Stimulated activated naive CD8-positive, alpha-beta T cell treated with anti-CD3 and anti-CD28 coated beads, Interleukin-15, Interleukin-2, amounts not matched to agents 100 U/mL and 50 U/mL, for 24 hours (primary cell): ENCODE results near the gene ATRNL1.

Experiments used
- ATAC-seq: fragments of 150-1000 bp; cut with Tn5 transposase; one replicate; pipeline ENCODE4 v1.10.0; 2021
- DNase-seq: peaks from one replicate; pipeline ENCODE4 v3.0.0; 2021

ATRNL1 gene

DNA sequence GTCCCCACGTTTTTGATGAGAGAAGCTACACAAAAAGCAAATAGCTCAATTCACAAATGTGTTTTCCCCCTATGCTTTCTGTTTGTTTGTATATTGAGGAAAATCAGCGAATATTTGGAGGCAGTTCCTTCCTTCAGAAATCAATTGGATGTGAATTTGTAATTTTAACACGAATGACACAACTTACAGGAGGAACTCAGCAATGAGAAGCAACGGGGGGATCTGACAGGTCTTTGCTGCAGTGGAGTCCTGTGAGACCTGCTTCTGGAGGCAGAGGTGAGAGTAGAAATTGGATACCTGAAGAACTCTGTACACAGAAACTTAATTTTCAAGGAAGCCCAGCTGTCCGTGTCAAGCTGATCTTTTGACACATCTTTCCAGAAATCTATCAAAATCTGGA is 809.4 kb downstream of the ATRNL1 start:
- DNase-seq (no peak), ATAC-seq (no peak)

DNA sequence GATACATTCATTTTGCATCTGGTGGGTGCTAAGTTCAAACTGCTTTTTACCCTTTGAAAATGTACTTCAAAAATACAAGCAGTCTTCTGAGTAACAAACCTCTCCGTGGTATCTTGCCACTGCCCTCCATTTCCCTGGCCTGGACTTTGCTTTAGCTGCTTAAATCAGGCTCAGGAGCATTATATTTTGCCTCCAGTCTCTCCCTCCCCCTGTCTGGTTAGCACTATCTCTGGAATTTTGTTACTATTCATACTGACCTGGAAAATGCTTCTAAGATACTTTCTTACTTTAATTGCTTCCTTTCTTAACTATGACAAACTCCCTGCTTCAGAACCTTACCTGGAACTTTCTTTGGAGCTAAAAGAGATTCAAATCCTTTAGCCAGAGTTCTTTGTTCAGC is 810.0 kb downstream of the ATRNL1 start:
- ATAC-seq (no peak), DNase-seq (no peak)

- DNase-seq (no peak), ATAC-seq (no peak)
Observed at GRCh38 chr10:115903845-115904244, 810.7 kb downstream of the ATRNL1 start.

GRCh38 chr10:115909037-115909436 is 815.9 kb downstream of the ATRNL1 start:
- ATAC-seq: no peak
- no peak for DNase-seq

GRCh38 chr10:115909962-115910731 is 817.0 kb downstream of the ATRNL1 start:
- DNase-seq (no peak), ATAC-seq (no peak)

GRCh38 chr10:115914475-115914874 is 821.3 kb downstream of the ATRNL1 start:
- ATAC-seq: no peak

GRCh38 chr10:115915429-115915828 is 822.3 kb downstream of the ATRNL1 start:
- DNase-seq (no peak), ATAC-seq (no peak)

More at GRCh38 chr10:115914475-115914874, 821.3 kb downstream of the ATRNL1 start:
- DNase-seq: no peak

DNA sequence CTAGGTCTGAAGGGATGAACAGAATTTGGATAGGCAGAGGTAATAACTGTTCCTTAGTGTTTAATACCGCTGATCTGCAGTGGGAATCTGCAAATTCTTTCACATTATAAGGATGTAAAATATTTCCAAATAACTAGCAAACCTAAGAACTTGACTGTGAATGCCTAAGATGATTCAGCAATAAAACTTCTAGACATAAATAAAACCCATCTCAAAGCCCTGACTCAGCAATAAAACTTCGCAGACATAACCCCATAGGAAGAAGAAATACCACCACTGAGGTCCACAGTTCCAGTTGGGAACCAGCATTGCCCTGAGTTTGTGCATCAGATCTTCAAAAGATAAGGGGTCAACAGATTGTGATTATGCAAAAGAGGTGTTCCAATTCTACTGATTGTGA is 825.6 kb downstream of the ATRNL1 start:
- DNase-seq (no peak), ATAC-seq (no peak)

GRCh38 chr10:115921795-115922194 is 828.6 kb downstream of the ATRNL1 start:
- ATAC-seq: no peak
- DNase-seq: no peak

- no peak for ATAC-seq
- DNase-seq: no peak
Observed at GRCh38 chr10:115931309-115931708, 838.1 kb downstream of the ATRNL1 start.

- DNase-seq: no peak
- ATAC-seq: no peak
Observed at GRCh38 chr10:115932099-115932498, 838.9 kb downstream of the ATRNL1 start.

DNA sequence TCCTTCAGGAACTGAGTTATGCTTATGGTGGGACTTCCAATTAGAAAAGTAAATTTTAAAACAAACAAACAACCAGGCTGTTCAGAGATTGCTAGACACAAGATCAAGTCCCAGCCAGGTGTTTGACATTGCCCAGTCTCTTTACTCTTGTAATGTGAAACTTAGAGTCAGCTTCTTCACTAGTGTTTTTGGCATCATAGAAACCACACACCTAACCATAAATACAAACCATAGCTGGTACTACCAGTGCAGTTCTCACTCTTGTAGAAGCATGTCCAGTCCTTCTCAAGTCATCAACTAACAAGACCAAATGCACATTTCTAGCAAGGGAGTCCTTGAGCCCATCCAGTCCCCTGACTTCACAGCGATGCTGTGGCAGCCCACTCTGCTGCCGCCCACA is 839.9 kb downstream of the ATRNL1 start:
- no peak for ATAC-seq

DNA sequence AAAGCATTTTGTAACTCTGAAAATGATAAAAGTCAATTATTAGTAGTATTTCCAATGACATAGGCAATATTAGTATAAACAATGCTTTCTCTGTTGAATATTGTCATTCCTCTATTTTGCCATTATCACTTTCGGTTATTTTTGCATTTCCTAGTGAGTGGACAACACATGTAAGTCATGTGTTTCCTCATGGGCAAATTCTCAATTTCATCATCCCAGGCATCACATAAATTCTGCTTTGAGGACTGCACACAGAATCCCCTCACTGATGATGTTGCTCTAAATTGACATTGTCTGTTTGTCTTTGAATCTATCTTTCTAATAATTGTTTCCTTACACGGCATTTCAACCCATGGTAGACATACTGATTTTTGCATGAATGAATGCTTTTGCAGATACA is 842.6 kb downstream of the ATRNL1 start:
- DNase-seq (no peak), ATAC-seq (no peak)

More for the DNA sequence above, 839.9 kb downstream of the ATRNL1 start:
- DNase-seq: no peak

DNA sequence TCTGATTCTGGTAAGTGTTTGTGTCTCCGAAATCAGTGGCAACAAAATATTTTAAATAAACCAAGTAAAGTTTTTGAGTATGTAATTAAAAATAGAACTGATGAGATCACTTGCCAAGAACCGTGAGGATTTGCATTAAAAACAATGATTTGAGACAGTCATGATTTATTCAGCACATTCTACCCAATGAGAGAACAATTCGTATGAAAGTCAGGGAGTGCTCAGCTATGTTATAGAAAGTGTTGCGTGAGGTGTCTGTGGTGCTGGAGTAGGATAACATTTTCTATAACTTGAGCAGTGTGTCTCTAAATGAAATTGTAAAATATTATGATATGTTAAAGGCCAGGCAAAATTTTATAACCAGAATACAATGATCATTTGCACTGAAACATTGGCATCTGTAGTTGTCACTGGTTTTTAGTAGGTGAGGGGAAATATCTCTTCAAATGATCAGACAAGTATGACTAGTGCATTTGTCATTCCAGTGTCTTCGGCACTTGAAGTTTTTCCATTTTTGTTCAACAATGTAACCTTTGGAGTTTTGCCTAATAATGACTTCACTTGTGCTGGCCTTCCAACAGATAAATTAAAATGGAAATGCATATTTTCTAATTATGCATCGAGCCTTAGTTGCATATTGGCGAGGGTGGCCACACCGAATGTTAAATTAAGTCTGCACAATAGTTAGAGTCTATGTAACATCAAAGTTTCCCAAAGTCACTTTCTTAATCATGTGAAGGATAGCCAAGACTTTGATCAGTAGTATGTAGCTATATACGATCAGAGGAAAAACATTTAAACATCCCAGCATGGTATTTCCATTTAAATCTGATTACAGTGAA is 844.0 kb downstream of the ATRNL1 start:
- no peak for ATAC-seq
- no peak for DNase-seq

DNA sequence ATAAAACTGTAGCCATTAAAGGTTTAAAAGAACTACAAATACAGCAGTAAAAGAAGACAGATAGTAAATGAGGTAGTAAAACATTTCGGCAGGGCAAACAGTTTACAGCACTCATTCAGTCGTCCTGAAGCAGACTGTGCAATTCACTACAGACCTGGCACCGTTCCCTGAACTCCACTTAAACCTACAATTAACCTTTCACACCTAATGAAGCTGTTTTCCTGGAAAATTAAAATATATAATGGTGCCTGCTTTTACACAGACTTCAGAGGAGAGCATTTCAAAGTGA is 844.5 kb downstream of the ATRNL1 start:
- ATAC-seq: no peak
- no peak for DNase-seq

- no peak for DNase-seq
- no peak for ATAC-seq
Observed at GRCh38 chr10:115939101-115939854, 846.1 kb downstream of the ATRNL1 start.

DNA sequence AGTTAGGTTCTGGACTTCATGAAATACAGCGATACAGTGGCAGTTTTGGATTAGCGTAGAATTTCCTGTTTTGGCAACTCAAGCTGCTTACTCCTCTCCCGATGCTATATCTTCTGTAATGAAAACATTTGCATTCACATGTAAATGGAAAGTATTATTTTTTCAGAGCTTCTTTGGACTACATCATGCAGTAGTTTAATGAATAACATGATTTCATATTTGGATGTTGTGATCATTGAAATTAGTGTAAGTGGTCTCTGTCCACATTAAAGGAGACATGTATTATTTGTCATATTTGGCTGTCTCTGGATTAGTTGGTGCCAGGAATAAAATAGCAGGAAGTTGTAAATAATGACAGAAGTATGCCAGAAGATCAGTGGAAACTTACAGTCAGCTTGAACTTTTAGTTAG is 848.2 kb downstream of the ATRNL1 start:
- DNase-seq (no peak), ATAC-seq (no peak)

- no peak for ATAC-seq
- DNase-seq: no peak
Observed at GRCh38 chr10:115942101-115942500, 848.9 kb downstream of the ATRNL1 start.

DNA sequence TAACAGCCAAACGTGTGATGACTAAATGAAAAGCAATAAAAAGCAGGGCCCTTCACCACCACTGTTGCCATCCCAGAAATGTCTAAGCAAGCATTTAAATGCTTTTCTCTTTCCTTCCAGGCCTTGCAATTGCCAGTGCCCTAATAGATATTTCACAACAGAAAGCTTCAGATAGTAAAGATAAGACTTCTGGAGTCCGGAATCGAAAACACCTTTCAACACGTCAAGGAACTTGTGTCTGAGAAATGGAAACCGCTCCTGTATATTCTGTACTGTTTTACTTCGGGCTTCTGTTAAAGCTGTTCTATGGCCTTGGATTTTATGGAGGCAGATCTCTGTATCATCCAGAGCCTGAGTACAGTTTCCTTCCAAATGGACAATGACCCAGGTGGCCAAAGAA is 851.4 kb downstream of the ATRNL1 start:
- ATAC-seq (no peak), DNase-seq (no peak)

DNA sequence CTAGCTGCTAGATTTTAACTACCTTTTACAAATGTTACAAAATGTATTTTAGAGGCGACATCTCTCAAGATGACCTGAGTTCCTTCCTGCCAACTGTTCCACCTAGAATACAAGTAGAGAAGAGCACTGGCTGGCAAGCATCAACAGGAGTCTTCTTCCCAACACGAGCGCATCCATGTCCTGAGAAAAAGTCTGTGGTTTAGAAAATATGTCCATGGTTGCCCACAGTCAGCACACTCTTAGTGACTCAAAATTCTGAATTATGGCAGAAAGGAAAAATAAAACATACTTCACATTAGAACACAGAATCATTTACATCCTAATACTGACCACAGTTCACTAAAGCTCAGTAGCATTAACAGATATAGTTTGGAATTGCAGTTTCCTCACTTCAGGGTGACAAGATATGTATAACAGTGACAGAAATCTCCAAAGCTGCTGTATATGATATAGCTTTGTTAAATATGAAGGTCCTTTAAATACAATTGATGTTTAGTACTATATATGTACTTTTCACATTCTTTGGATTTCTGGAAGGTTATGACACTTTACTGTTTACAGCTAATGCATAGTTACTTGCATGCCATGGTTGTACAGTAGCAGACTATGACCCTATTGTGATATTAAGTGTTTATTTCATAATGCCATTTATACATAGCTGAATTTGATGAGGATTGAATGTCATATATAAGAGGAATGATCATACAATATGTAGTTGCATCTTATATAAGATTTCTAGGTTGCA is 852.7 kb downstream of the ATRNL1 start:
- no peak for ATAC-seq
- no peak for DNase-seq

GRCh38 chr10:115947104-115947503 is 853.9 kb downstream of the ATRNL1 start:
- ATAC-seq: no peak
- DNase-seq: no peak

DNA sequence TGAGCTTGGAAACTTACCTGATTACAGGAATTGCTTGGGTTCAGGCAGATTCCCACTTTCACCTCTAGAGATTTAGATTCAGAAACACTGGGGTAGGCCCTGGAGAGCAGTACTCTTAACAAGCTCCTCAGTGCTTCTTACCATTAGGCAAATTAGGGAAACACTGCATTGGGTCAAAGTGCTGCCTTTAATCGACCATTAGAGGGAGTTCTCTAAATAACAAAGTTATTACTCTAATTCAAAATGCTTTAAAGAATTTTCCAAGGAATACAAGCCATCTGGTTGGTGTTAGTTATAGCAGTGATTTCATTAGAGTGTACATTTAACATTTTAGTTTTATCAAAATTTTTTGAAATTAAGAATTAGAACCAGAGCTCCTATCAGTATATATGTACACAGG is 855.3 kb downstream of the ATRNL1 start:
- ATAC-seq: no peak
- no peak for DNase-seq
